ENCODE results near the gene TNRC6B.

- TF ChIP-seq, protein P1, sequence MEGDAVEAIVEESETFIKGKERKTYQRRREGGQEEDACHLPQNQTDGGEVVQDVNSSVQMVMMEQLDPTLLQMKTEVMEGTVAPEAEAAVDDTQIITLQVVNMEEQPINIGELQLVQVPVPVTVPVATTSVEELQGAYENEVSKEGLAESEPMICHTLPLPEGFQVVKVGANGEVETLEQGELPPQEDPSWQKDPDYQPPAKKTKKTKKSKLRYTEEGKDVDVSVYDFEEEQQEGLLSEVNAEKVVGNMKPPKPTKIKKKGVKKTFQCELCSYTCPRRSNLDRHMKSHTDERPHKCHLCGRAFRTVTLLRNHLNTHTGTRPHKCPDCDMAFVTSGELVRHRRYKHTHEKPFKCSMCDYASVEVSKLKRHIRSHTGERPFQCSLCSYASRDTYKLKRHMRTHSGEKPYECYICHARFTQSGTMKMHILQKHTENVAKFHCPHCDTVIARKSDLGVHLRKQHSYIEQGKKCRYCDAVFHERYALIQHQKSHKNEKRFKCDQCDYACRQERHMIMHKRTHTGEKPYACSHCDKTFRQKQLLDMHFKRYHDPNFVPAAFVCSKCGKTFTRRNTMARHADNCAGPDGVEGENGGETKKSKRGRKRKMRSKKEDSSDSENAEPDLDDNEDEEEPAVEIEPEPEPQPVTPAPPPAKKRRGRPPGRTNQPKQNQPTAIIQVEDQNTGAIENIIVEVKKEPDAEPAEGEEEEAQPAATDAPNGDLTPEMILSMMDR (IDR thresholded peaks at IDR 0.05): no peak
- TF ChIP-seq POLR2AphosphoS5 (IDR thresholded peaks at IDR 0.05): no peak
Observed at GRCh38 chr22:40342521-40342920, 164.8 kb downstream of the TNRC6B start.

All from breast epithelium (tissue), 3 donors.